H1 (cell line): ENCODE results near the gene MYNN. TPM values are rescaled to one million over a fixed set of nuclear protein-coding genes. Genes with fewer than 3 reads are reported as not detected.

ENCODE experiments used
- CTCF ChIA-PET: fragments of 300-600 bp; sonication (Branson Sonifier 250); formaldehyde crosslinking; loops from one replicate; lab custom pipeline; 2021; ENCODE audit not compliant: partially characterized antibody; lab: Charles Lee
- POLR2A ChIA-PET: fragments of 300-600 bp; sonication (Branson Sonifier 250); formaldehyde crosslinking; loops from one replicate; lab custom pipeline; 2021; ENCODE audit warnings: inconsistent platforms; ENCODE audit not compliant: partially characterized antibody; lab: Charles Lee
- DNase-seq, 2 experiments: peaks; one replicate each; pipeline versions ENCODE4 v3.0.0 to v3.0.0-alpha.2; 2010 to 2022; ENCODE audit warnings: low spot score in 2 of 2, low read depth in 1 of 2, mixed read lengths in 1 of 2
- FAIRE-seq: peaks from 2 replicates; lab custom pipeline; 2011; peaks lifted over from hg19 to GRCh38; lab: Jason Lieb, UNC
- H2AFZ ChIP-seq: 2 replicates; pipeline ENCODE4 v1.8.1; 2012; ENCODE audit warnings: low read length, inconsistent platforms
- H2AK5ac ChIP-seq: 2 replicates; pipeline ENCODE4 v1.6.1; 2013; ENCODE audit warnings: low read depth, low read length
- H2BK120ac ChIP-seq: replicated peaks from 2 replicates; pipeline ENCODE3; 2013; ENCODE audit warnings: low read depth, low read length, inconsistent platforms
- H2BK12ac ChIP-seq: 2 replicates; pipeline ENCODE4 v1.6.1; 2013; ENCODE audit warnings: low read depth, low read length
- H2BK15ac ChIP-seq: 2 replicates; pipeline ENCODE4 v1.6.1; 2013; ENCODE audit warnings: low read length
- H2BK20ac ChIP-seq: 2 replicates; pipeline ENCODE4 v1.6.1; 2013; ENCODE audit warnings: low read length
- H2BK5ac ChIP-seq: 2 replicates; pipeline ENCODE4 v1.6.1; 2013; ENCODE audit warnings: low read depth, low read length
- H3K14ac ChIP-seq: 2 replicates; pipeline ENCODE4 v1.6.1; 2013; ENCODE audit warnings: inconsistent platforms; ENCODE audit not compliant: insufficient read length
- H3K18ac ChIP-seq: 2 replicates; pipeline ENCODE4 v1.6.1; 2013; ENCODE audit warnings: low read length; ENCODE audit errors: extremely low read depth
- H3K23ac ChIP-seq: 2 replicates; pipeline ENCODE4 v1.6.1; 2013; ENCODE audit warnings: inconsistent platforms; ENCODE audit not compliant: insufficient read length
- H3K23me2 ChIP-seq: 2 replicates; pipeline ENCODE4 v1.6.1; 2013; ENCODE audit warnings: low read depth, low read length
- H3K27ac ChIP-seq: 2 replicates; pipeline ENCODE4 v1.6.1; 2011; ENCODE audit warnings: low read depth, low read length, inconsistent platforms
- H3K27me3 ChIP-seq, 4 experiments: replicated peaks in 1 of 4; 1 replicate in 1 of 4; 2 replicates in 3 of 4; pipeline versions ENCODE4 v1.6.1 to v1.8.1; 2011 to 2013; ENCODE audit warnings: low read length in 3 of 4, mild to moderate bottlenecking in 3 of 4, inconsistent platforms in 2 of 4, mixed read lengths in 2 of 4, moderate library complexity in 1 of 4; ENCODE audit not compliant: control insufficient read depth in 3 of 4, insufficient read depth in 3 of 4; ENCODE audit errors: extremely low read depth in 1 of 4
- H3K36me3 ChIP-seq, 4 experiments: 2 replicates each; pipeline versions ENCODE4 v1.6.1 to v1.8.1; 2011 to 2013; ENCODE audit warnings: mild to moderate bottlenecking in 4 of 4, low read length in 3 of 4, moderate library complexity in 2 of 4, control low read depth in 1 of 4, inconsistent platforms in 1 of 4; ENCODE audit not compliant: insufficient read depth in 4 of 4, control insufficient read depth in 2 of 4
- H3K4ac ChIP-seq: replicated peaks from 2 replicates; pipeline ENCODE3; 2013; ENCODE audit warnings: low read length, low read depth, mixed read lengths, inconsistent platforms; ENCODE audit not compliant: insufficient read length
- H3K4me1 ChIP-seq, 4 experiments: replicated peaks in 1 of 4; 1 replicate in 1 of 4; 2 replicates in 3 of 4; pipeline versions ENCODE4 v1.6.1 to v1.8.1; 2011 to 2013; ENCODE audit warnings: low read length in 3 of 4, inconsistent platforms in 2 of 4, mixed read lengths in 1 of 4; ENCODE audit not compliant: insufficient read depth in 4 of 4, control insufficient read depth in 3 of 4
- H3K4me2 ChIP-seq, 2 experiments: 2 replicates each; pipeline versions ENCODE4 v1.6.1 to v1.8.1; 2011 to 2013; ENCODE audit warnings: low read depth in 2 of 2, low read length in 2 of 2, control low read depth in 1 of 2, inconsistent platforms in 1 of 2, mild to moderate bottlenecking in 1 of 2; ENCODE audit not compliant: insufficient read depth in 1 of 2
- H3K4me3 ChIP-seq, 4 experiments: fragments of 200-600, 300-600 bp in 1 of 4; sonication (generic), shearing (Covaris generic), sonication (Bioruptor Twin) in 1 of 4; 2 replicates each; pipeline versions ENCODE4 v1.5.1 to v1.8.1; 2011 to 2016; ENCODE audit warnings: low read length in 4 of 4, low read depth in 3 of 4, control low read depth in 2 of 4, inconsistent platforms in 2 of 4, mild to moderate bottlenecking in 2 of 4, mixed read lengths in 1 of 4, moderate library complexity in 1 of 4; ENCODE audit not compliant: insufficient read depth in 2 of 4; ENCODE audit errors: extremely low read depth in 1 of 4
- H3K56ac ChIP-seq: replicated peaks from 2 replicates; pipeline ENCODE3; 2013; ENCODE audit warnings: low read depth, mild to moderate bottlenecking, mixed read lengths, low read length, inconsistent platforms; ENCODE audit not compliant: insufficient read length
- H3K79me1 ChIP-seq: 2 replicates; pipeline ENCODE4 v1.6.1; 2013; ENCODE audit warnings: low read depth, low read length, control low read depth
- H3K79me2 ChIP-seq, 2 experiments: 2 replicates each; pipeline versions ENCODE4 v1.6.1 to v1.8.1; 2012 to 2013; ENCODE audit warnings: low read length in 2 of 2, mild to moderate bottlenecking in 2 of 2, inconsistent platforms in 1 of 2; ENCODE audit not compliant: insufficient read depth in 2 of 2, control insufficient read depth in 1 of 2
- H3K9ac ChIP-seq, 4 experiments: replicated peaks in 1 of 4; 1 replicate in 1 of 4; 2 replicates in 3 of 4; pipeline versions ENCODE4 v1.6.1 to v1.8.1; 2011 to 2013; ENCODE audit warnings: low read depth in 3 of 4, low read length in 3 of 4, control low read depth in 2 of 4, mild to moderate bottlenecking in 2 of 4, moderate library complexity in 2 of 4, inconsistent platforms in 1 of 4; ENCODE audit errors: extremely low read depth in 1 of 4
- H3K9me3 ChIP-seq, 2 experiments: 2 replicates each; pipeline versions ENCODE4 v1.6.1 to v1.8.1; 2012 to 2013; ENCODE audit warnings: mild to moderate bottlenecking in 2 of 2, moderate library complexity in 2 of 2, control low read depth in 1 of 2, inconsistent platforms in 1 of 2, low read depth in 1 of 2, low read length in 1 of 2, mixed read lengths in 1 of 2; ENCODE audit not compliant: insufficient read depth in 2 of 2
- H4K20me1 ChIP-seq, 2 experiments: replicated peaks in 1 of 2; 2 replicates each; pipeline versions ENCODE3 to v1.8.1; 2011 to 2013; ENCODE audit warnings: inconsistent platforms in 2 of 2, low read length in 2 of 2, mild to moderate bottlenecking in 1 of 2; ENCODE audit not compliant: insufficient read depth in 2 of 2, control insufficient read depth in 1 of 2
- H4K5ac ChIP-seq: 2 replicates; pipeline ENCODE4 v1.6.1; 2013; ENCODE audit warnings: low read length, low read depth, mixed read lengths, inconsistent platforms; ENCODE audit not compliant: insufficient read length
- H4K8ac ChIP-seq: 2 replicates; pipeline ENCODE4 v1.8.0; 2013; ENCODE audit warnings: mild to moderate bottlenecking, moderate library complexity, low read length, inconsistent platforms; ENCODE audit not compliant: insufficient read depth; ENCODE audit errors: extremely low read depth
- H4K91ac ChIP-seq: replicated peaks from 2 replicates; pipeline ENCODE3; 2013; ENCODE audit warnings: low read length, mixed read lengths, inconsistent platforms; ENCODE audit not compliant: insufficient read length
- CHD2 ChIP-seq: IDR thresholded peaks from 2 replicates; pipeline ENCODE4 v1.6.1; 2012; ENCODE audit warnings: low read length, improper control_type of control experiment
- KDM1A ChIP-seq: fragments of 200-600, 300-600 bp; sonication (generic); IDR thresholded peaks from 2 replicates; pipeline ENCODE4 v1.7.1; 2016; ENCODE audit warnings: mild to moderate bottlenecking, low read length, borderline replicate concordance
- SAP30 ChIP-seq: fragments of 300-600 bp; sonication (generic); IDR thresholded peaks from 2 replicates; pipeline ENCODE4 v1.7.1; 2012; ENCODE audit warnings: low read length, moderate library complexity, mild to moderate bottlenecking, inconsistent platforms; ENCODE audit not compliant: insufficient read depth, insufficient replicate concordance
- WGBS, 2 experiments: shearing (Covaris generic) in 1 of 2; methylation state at CpG; one replicate each; pipeline versions ENCODE4 v1.1.6 to v1.1.7; 2013 to 2015; ENCODE audit warnings: low lambda C conversion rate in 2 of 2, mixed read lengths in 2 of 2, inconsistent platforms in 1 of 2, low coverage in 1 of 2, missing lambda C conversion rate in 1 of 2; ENCODE audit not compliant: insufficient replicate concordance in 2 of 2, insufficient coverage in 1 of 2, insufficient read length in 1 of 2; ENCODE audit errors: extremely low coverage in 1 of 2, missing lambda C conversion rate in 1 of 2; 5-methylcytosine and 5-hydroxymethylcytosine counted together
- polyA plus RNA-seq, 7 experiments: library from polyadenylated mRNA; depleted of rRNA in 3 of 7; stranded (reverse) in 5 of 7; unstranded in 2 of 7; fragments of >200 nt in 5 of 7; fragments of 200-250 nt in 2 of 7; gene quantifications; 1 replicate in 5 of 7; 2 replicates in 1 of 7; 4 replicates in 1 of 7; pipeline versions ENCODE4 v1.2.1 to v1.2.3, GENCODE V29; 2011 to 2013; ENCODE audit warnings: missing spikeins in 2 of 7, mixed read lengths in 2 of 7
- total RNA-seq: library from RNA; stranded (reverse); fragmentation: NEBNext Ultra II Directional; extraction: Animal tissue kit (Norgen Biotek cat#: 25700); gene quantifications from 2 replicates; pipeline ENCODE4 v1.2.1, GENCODE V29; 2021

The MYNN gene
- total and polyA plus RNA-seq, 2 of the 8 experiments (the other 6 are each of a cell fraction or from before 2014, with no cell fraction given): 7.3 to 15.2 TPM

GRCh38 chr3:169827712-169828111 is 54.5 kb downstream of the MYNN start:
- Histone ChIP-seq H3K9me3 (no peaks in the 10 kb centered on the region), H2BK12ac (no peak overlapping the region), H4K8ac (no peak overlapping the region), H3K79me2 (no peaks in the 10 kb centered on the region), H4K20me1 (no peaks in the 10 kb centered on the region), H3K23ac (no peak overlapping the region), H2BK15ac (no peak overlapping the region), H3K14ac (no peak overlapping the region), H3K9ac (no peak overlapping the region), H3K36me3 (no peaks in the 10 kb centered on the region), H3K4ac (no peak overlapping the region), H4K5ac (no peak overlapping the region), H3K18ac (no peak overlapping the region), H3K27me3 (no peaks in the 10 kb centered on the region), H3K23me2 (no peaks in the 10 kb centered on the region), H3K56ac (no peak overlapping the region), H2BK120ac (no peak overlapping the region), H3K27ac (no peak overlapping the region), H2BK5ac (no peak overlapping the region), H2AK5ac (no peak overlapping the region), H3K4me1 (no peaks in the 10 kb centered on the region), H3K4me3 (no peak overlapping the region), H2AFZ (no peak overlapping the region), H3K79me1 (no peaks in the 10 kb centered on the region), H2BK20ac (no peak overlapping the region), H3K4me2 (no peak overlapping the region), H4K91ac (no peak overlapping the region)
- POLR2A ChIA-PET: interaction anchor here (1.0 kb wide), 1 partner anchor 139 kb away, joined by 3 read pairs; the partner anchor contains the start of gene SEC62
- FAIRE-seq (no peak), DNase-seq (no peak)
- CTCF ChIA-PET: no interaction called here
- no peak for TF ChIP-seq CHD2
- TF ChIP-seq KDM1A: no peak
- TF ChIP-seq SAP30: no peak
- WGBS, 2 experiments: 83% methylated on average over 4 of the region's 4 CpGs; no CpG with 5 or more reads in 1 of the 2 experiments
